HG03095 (cell line): ENCODE measurements around the gene ELOVL7.
"Not testable (repeated sequence)": the region's sequence is repeated elsewhere in the genome, so short reads cannot be mapped to it uniquely, and the experiment has no call there.

Experiments used
- ATAC-seq: cut with Tn5 transposase; IDR thresholded peaks from one replicate; pipeline ENCODE4 v1.9.1; 2021; ENCODE audit warnings: moderate library complexity; ENCODE audit not compliant: unreplicated experiment

ELOVL7 gene

DNA sequence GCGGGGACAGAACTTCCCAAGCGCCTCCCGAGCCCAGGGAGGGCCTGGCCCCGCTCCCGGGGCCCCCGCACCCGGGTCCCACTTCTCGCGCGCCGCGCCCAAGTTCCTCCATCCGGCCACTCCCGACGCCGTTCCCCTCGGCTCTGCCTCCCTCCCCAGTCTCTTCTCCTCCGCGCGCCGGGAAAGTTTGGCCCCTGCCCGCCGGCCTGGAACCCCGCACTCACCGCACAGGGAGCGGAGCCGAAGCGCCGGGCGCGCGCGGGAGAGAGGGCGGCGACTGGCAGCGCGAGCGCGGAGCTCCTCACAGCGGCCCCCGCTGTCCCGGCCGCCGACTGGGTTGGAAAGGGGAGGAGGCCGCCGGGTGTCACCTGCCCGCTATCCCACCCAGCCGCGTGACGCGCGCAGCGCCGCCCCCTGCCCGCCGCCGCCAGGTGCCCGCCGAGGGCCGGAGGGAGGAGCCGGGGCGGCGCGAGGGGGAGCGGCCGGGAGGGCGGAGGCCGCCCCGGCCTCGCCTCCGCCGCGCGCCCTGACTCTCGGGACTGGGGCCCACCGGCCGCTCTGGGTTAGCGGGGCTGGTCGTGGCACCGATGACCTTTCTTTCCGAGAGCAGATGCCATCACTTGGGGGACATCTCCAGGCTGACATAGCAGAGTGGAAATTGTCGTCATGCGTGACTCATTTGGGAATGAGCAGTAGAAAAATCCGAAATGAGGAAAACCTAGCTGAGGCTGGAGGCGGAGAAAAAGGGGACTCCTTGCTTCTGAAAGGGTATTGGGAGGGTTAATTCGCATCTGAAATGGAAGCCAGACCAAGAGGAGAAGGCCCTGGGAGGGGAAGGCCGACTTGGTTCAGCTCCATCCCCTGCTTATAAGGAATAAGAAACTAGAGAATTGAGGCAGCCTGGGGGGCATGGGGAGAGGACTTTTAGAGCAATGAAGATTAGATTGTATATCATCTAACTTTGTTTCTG lies at the start of gene ELOVL7:
Gene ELOVL7, minus strand, starts transcription at position 334 of the 970 bp plus-strand sequence. CDS start 56,872 bp downstream, outside the sequence.
- ATAC-seq = peak; percentile 94

DNA sequence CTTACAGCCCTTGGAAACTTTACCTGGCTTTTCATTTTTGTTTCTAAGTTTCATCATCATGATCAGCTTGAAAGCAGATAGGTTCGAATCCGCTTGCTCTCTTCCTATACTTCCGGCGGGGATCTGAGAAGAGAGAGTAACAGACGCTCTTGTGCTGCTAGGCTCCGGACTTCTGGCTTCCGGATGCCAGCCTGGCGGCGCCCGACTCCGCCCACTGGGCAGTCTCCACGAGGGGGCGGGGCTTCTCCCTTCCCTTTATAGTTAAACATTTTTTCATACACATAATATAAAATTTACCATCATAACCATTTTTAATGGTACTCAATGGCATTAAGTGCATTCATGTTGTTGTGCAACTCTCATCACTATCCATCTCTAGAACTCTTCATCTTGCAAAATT lies 49.5 kb upstream of the ELOVL7 start:
- no peak for ATAC-seq

DNA sequence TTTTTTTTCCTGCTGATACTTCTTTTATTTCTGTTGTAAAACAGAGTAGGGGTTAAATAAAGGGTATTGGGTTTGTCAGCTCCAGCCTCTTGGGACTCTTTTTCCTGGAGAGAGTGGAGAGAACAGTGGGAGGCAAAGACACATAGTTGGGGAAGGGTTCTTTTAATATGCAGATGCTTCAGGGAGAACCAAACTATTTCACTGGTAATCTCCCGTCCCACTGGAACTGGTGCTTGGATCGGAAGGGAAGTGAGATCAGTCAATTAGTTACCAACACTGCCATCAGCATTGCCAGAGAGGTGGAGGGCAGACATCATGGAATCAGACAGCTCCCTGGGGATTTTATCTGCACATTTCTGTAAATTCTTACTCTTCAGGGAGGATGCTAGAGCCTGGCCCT lies 47.6 kb upstream of the ELOVL7 start:
- no peak for ATAC-seq

- ATAC-seq = peak; percentile 60
These were observed 44.4 kb upstream of the ELOVL7 start for GRCh38 chr5:60888359-60889061.

- ATAC-seq = no peak
These were observed 43.7 kb upstream of the ELOVL7 start for GRCh38 chr5:60887746-60888145.

DNA sequence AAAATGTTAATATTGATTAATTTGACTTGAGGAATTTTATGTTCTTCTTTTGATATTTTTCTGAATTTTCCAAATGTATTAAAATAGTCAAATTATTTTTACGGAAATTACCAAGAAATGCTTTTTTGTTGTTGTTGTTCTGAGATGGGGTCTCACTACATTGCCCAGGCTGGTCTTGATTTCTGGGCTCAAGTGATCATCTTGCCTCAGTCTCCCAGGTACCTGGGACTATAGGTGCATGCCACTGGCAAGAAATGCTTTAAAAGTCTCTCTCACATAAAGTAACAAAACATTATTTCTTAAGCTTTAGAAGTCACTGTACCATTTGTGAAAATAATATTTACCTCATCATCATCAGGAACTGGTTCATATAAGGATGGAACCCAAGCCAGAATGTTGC lies 43.0 kb upstream of the ELOVL7 start:
- no peak for ATAC-seq

- ATAC-seq = no peak
These were observed 42.1 kb upstream of the ELOVL7 start for GRCh38 chr5:60886158-60886557.

- ATAC-seq = no peak
These were observed 39.2 kb upstream of the ELOVL7 start for GRCh38 chr5:60883229-60883628.

DNA sequence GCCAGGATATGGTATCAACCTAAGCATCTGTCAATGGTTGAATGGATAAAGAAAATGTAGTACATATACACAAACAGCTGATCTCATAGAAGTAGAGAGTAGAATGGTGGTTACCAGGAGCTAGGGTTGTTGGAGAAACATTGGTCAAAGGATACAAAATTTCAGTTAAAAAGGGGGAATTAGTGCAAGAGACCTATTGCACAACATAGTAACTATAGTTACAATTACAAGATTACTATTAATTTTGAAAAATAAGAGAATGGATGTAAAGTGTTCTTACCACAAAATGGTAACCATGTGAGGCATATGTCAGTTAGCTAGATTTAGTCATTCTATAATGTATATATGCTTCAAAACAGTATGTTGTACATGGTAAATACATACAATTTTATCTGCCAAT lies 28.8 kb upstream of the ELOVL7 start:
- ATAC-seq = no peak

DNA sequence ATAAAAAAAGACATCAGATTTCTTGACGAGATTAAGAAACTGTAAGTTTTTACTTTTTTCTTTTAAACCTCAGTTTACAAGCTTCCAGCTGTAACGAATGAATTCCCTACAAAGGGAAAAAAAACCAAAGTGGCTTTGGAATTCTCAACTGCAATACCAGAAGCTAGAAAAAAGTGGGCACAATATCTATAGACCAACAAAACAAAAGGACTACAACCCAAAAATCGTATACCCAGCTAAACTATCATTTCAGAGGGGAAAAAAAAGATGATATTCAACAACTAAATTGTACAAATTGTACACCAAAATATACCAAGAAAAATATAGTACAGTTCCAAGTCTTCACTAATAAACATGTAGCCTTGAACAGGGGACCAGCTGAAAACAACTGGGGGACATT lies 26.8 kb upstream of the ELOVL7 start:
- no peak for ATAC-seq

- not testable (repeated sequence) for ATAC-seq
These were observed 16.5 kb upstream of the ELOVL7 start for GRCh38 chr5:60860572-60860971.

- no peak for ATAC-seq
These were observed 12.0 kb upstream of the ELOVL7 start for GRCh38 chr5:60856066-60856465.

GRCh38 chr5:60852940-60853339 lies 8.9 kb upstream of the ELOVL7 start:
- no peak for ATAC-seq

DNA sequence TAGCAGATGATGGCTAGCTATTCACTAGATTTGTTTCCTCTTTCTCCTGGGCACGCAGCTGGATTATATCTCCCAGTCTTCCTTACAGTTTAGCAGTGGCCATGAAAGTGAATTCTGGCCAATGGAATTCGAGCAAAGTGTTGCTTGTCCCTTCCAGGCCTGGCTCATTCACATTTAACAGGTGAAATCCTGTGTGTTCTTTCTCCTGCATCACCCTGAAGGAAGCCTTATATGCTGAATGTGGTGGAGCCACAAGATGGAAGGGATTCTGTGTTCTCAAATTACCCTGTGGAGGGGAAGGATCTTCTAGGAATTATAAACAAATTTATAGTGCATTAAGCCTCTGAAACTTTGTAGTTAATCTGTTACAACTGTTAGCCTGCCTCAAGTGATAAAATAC lies 8.2 kb upstream of the ELOVL7 start:
- no peak for ATAC-seq

DNA sequence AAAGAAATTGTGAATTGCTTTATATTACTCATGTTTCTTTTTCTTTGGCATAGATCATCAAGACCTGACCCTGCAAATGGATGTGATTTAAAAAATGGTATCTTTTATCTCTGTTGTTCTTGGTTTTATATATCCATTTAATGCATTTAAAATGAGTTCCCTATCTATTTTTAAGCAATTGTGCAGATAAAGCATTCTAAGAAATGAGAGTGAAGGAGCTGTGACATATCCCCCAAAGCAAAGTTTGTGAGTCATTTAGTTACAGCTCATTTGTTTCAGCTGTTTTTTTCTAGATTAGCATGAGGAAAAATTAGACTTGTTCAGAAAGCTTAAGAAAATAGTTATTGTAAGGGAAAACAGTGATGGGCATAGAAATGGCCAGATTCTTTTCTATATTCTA lies 7.6 kb upstream of the ELOVL7 start:
- no peak for ATAC-seq

DNA sequence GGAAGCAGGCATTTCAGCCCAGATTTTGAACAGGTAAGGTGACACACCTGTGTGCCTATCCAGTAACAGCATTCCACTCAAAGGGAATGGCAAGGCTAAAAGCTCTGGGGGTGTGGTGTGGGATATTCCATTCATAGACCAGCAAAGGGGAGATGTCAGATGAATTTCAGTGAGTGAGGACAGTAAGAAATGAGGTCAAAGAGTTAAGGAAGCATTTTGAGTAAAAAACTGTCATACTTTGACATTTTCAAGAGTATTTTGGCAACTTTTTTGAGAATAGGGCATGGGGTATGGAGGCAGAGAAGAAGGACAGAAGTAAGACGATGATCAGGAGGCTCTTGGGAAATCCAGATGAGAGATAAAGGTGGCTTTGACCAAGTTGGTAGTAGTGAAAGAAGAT lies 2.2 kb upstream of the ELOVL7 start:
- ATAC-seq = no peak

- ATAC-seq = peak; percentile 21
These were observed 608 bp downstream of the ELOVL7 start for GRCh38 chr5:60843386-60843935.

DNA sequence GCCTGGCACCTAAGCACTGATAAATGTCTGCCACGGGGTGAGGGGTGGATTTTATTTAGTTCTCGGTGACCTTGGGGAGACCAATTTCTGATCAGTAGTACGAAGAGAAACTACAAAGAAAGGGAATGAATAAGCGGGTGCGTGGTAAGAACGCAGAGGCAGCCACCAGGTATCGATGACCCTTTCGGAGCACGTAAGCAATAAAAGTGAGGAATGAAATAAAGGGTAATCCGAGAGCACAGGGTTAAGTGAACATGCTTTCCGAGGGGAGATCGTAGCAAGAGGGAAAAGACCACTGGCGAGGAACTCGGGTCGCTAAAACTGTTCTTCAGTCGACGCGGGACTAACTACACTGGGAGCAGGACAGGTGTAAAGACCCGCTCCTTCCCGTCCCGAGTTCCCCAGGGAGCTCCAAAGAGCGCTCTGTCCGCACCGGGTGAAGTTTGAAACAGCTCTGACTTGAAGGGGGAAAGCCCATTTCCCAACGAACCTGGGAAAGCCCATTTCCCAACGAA lies 1.1 kb downstream of the ELOVL7 start:
- ATAC-seq = no peak

- no peak for ATAC-seq
These were observed 2.7 kb downstream of the ELOVL7 start for GRCh38 chr5:60841361-60841760.

DNA sequence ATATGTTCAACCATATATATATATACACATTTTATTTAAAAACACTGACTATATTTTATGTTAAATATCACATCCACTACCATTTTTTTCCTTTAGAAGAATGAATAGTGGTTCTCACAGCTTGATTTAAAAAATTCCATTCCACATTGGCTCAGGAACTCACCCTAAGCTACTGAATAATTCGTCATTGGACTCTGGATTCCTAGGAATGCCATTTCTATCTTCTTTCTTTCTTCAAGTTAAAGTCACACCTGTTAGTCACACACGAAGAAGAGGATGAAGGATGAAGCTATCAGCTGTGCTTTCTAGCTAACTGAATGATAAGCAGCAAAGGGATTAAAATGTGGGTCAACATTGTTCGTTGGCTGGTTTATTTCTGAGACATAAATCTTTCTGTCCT lies 7.9 kb downstream of the ELOVL7 start:
- no peak for ATAC-seq

- no peak for ATAC-seq
These were observed 8.5 kb downstream of the ELOVL7 start for GRCh38 chr5:60835554-60835953.

DNA sequence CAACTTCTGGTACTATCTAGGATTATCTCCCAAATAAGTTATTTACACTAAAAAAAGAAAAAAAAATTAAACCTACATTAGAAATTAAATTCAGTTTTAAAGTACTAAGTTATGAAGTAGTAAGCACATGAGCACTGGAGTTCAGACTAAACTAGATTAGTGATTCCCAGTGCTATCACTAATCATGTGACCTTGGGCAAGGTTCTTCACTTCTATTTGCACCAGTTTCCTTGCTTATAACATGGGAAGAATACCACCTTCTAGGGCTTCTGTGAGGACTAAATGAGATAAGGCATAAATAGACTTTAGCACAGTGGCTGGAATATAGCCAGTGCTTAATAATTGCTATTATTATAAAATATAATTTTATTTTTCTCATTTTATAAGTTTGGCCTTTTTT lies 10.5 kb downstream of the ELOVL7 start:
- ATAC-seq = no peak
